Colonic mucosa (tissue), 4 donors: ENCODE measurements around the gene GNAZ. TPM values are rescaled to one million over a fixed set of nuclear protein-coding genes. Genes with fewer than 3 reads are reported as not detected.

Experiments used
- DNase-seq: peaks from one replicate; pipeline ENCODE4 v3.0.0-alpha.2; 2020
- H3K27ac ChIP-seq: fragments of 200-600 bp; one replicate; pipeline ENCODE4 v1.8.0; 2021
- H3K27me3 ChIP-seq: fragments of 200-600 bp; one replicate; pipeline ENCODE4 v1.8.0; 2021
- H3K36me3 ChIP-seq: fragments of 200-600 bp; one replicate; pipeline ENCODE4 v1.8.0; 2021
- H3K4me1 ChIP-seq: fragments of 200-600 bp; one replicate; pipeline ENCODE4 v1.8.0; 2021; ENCODE audit warnings: mild to moderate bottlenecking
- H3K4me3 ChIP-seq: fragments of 200-600 bp; one replicate; pipeline ENCODE4 v1.8.0; 2021
- H3K9ac ChIP-seq, 2 donors: one replicate each; pipeline ENCODE4 v1.7.0; 2013; ENCODE audit warnings: control low read depth in 2 of 2, low read depth in 2 of 2, low read length in 2 of 2
- H3K9me3 ChIP-seq: fragments of 200-600 bp; one replicate; pipeline ENCODE4 v1.8.0; 2021
- intact Hi-C: fragments of 100-400 bp; cut with DNase I; formaldehyde crosslinking; loops from one replicate; pipeline ENCODE4 v1.14.1; 2022
- total RNA-seq, 2 donors: library from RNA; stranded (reverse); fragmentation: NEBNext Ultra II Directional in 1 of 2; extraction: Animal tissue kit (Norgen Biotek cat#: 25700) in 1 of 2; gene quantifications; one replicate each; pipeline ENCODE4 v1.2.1, GENCODE V29; 2021
- TF ChIP-seq, protein P1 (sequence below): fragments of 200-600 bp; IDR thresholded peaks from one replicate; pipeline ENCODE4 v1.8.0; 2022; ENCODE audit warnings: antibody characterized with exemption, mild to moderate bottlenecking
- donor health status: healthy.
- donor health status: DM: no; HTN: no; CAD: no.
- donor health status: DM: no; HTN: no; CAD: no.

The GNAZ gene
- total RNA-seq, 2 donors from 2014 or later, result 1.2 to 2.5 TPM

DNA sequence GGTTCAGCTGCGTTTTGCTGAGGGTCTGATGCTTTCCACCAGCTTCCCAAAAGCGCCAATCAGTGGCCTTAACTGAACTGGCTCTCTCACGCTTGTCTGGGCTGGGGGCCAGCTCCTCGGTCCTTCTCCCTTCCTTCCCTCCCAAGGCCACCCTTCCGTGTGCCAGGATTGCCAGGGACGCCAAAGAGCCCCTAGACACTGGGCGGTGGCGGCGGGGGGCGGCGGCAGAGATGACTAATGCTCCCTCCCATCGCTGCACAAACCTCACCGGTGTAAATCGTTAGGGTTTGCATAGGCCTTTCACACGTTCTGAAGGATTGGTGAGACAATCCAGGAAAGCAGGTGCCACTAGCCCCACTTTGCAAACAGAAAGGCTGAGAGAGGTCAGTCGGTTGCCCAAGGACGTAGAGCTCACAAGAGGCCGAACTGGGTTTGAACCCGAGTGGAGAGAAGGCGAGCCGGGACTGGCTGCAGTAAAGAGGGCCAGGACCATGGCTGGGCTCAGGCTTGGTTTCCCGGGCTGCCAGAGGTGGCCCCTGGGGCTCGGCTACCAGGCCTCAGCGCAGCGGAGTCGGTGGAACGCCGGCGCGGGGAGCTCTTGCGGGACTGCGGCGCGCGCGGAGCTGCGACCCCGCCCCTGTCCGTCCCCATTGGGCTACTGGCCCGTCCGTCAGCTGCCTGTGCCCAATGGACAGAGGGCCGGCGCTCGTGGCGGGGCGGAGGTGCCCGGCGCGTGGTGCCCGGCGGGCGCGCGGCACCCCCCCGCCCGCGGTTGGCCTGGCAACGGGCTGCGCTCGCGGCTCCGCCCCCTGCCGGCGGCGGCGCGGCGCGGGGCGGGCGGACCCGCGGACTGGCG lies 589 bp upstream of the GNAZ start:
- Histone ChIP-seq H3K36me3 (no peaks in the 10 kb centered on the region), H3K9ac (peak overlapping the region in 1 of 2 donors; percentile 43)
- TF ChIP-seq, protein P1, sequence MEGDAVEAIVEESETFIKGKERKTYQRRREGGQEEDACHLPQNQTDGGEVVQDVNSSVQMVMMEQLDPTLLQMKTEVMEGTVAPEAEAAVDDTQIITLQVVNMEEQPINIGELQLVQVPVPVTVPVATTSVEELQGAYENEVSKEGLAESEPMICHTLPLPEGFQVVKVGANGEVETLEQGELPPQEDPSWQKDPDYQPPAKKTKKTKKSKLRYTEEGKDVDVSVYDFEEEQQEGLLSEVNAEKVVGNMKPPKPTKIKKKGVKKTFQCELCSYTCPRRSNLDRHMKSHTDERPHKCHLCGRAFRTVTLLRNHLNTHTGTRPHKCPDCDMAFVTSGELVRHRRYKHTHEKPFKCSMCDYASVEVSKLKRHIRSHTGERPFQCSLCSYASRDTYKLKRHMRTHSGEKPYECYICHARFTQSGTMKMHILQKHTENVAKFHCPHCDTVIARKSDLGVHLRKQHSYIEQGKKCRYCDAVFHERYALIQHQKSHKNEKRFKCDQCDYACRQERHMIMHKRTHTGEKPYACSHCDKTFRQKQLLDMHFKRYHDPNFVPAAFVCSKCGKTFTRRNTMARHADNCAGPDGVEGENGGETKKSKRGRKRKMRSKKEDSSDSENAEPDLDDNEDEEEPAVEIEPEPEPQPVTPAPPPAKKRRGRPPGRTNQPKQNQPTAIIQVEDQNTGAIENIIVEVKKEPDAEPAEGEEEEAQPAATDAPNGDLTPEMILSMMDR, result no peak

DNA sequence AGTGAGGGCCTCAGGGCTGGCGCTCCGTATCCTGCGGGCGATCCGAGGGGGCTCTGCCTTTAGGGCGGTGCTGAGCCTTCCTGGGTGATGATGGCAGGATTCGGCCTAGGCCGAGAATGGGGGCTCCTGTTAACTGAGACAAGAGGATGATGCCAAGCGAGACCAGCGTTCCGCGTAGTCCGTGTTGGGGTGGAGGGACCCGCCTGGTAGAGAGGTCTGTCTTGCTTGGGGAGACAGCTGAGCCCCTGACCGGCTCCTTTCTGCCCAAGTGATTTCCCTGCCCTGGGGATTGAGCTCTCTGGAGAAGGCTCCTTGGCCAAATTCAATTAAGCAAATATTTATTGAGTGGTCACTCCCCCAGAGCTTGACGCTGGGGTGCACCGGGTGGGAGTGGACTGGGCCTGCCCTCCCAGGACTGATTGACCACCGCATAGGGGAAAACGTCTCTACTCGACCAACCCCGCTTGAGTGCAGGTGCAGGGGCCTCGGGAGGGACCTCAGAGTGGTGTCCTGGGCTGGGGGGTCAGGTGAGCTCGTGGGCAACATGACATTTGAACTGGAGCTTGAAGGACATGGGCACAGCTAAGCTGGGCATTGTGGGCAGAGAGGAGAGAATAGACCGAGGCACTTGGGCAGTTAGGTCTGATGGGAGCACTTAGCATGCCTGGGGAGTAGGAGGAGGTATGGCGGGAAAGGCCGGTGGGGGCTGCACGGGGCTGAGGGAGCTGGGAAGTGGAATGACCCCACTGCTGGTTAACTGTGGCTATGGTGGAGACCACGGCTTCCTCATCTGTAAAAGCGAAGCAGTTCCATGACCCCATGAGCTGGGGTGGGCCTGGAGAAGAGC lies 1.1 kb downstream of the GNAZ start:
- H3K4me1 ChIP-seq, result no peaks in the 10 kb centered on the region
- no peaks in the 10 kb centered on the region for H3K36me3 ChIP-seq
- H3K27me3 ChIP-seq, result peaks cover 8% of the 10 kb centered on the region
- DNase-seq, result no peak
- H3K9me3 ChIP-seq, result no peaks in the 10 kb centered on the region
- TF ChIP-seq, protein P1, result no peak
- no peak overlapping the region for H3K27ac ChIP-seq
- H3K4me3 ChIP-seq, result peak overlapping the region; percentile 36
- H3K9ac ChIP-seq, result peak overlapping the region in 1 of 2 donors; percentile 63
- intact Hi-C loops, result no loop called here

More for the DNA sequence above, 589 bp upstream of the GNAZ start:
- Histone ChIP-seq H3K9me3 (no peaks in the 10 kb centered on the region), H3K4me3 (peak overlapping the region; percentile 50), H3K4me1 (no peaks in the 10 kb centered on the region), H3K27me3 (peaks cover 8% of the 10 kb centered on the region), H3K27ac (no peak overlapping the region)
- peak; percentile 93 for DNase-seq
- intact Hi-C loops, result no loop called here

- TF ChIP-seq, protein P1, result no peak
- no peak overlapping the region for H3K27ac ChIP-seq
- H3K9ac ChIP-seq, result no peak overlapping the region
- no peak for DNase-seq
- no peaks in the 10 kb centered on the region for H3K4me1 ChIP-seq
- no peaks in the 10 kb centered on the region for H3K9me3 ChIP-seq
- H3K36me3 ChIP-seq, result no peaks in the 10 kb centered on the region
- intact Hi-C loops, result no loop called here
- H3K27me3 ChIP-seq, result peaks cover 8% of the 10 kb centered on the region
- no peak overlapping the region for H3K4me3 ChIP-seq
These were observed 2.0 kb downstream of the GNAZ start for GRCh38 chr22:23072077-23072910.

GRCh38 chr22:23072911-23073491 lies 2.7 kb downstream of the GNAZ start:
- Histone ChIP-seq H3K4me3 (no peak overlapping the region), H3K27me3 (peaks cover 8% of the 10 kb centered on the region), H3K36me3 (no peaks in the 10 kb centered on the region), H3K9ac (no peak overlapping the region), H3K27ac (no peak overlapping the region), H3K9me3 (no peaks in the 10 kb centered on the region), H3K4me1 (no peaks in the 10 kb centered on the region)
- DNase-seq, result no peak
- TF ChIP-seq, protein P1, result no peak
- intact Hi-C loops, result no loop called here
